GM18907 (cell line): ENCODE results near the gene TIGD3.

Experiments
- ATAC-seq: cut with Tn5 transposase; IDR thresholded peaks from one replicate; pipeline ENCODE4 v1.9.1; 2021; ENCODE audit warnings: mild to moderate bottlenecking, moderate library complexity; ENCODE audit not compliant: unreplicated experiment

TIGD3 gene, protein sequence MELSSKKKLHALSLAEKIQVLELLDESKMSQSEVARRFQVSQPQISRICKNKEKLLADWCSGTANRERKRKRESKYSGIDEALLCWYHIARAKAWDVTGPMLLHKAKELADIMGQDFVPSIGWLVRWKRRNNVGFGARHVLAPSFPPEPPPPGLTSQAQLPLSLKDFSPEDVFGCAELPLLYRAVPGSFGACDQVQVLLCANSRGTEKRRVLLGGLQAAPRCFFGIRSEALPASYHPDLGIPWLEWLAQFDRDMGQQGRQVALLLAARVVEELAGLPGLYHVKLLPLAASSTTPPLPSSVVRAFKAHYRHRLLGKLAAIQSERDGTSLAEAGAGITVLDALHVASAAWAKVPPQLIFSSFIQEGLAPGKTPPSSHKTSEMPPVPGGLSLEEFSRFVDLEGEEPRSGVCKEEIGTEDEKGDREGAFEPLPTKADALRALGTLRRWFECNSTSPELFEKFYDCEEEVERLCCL

DNA sequence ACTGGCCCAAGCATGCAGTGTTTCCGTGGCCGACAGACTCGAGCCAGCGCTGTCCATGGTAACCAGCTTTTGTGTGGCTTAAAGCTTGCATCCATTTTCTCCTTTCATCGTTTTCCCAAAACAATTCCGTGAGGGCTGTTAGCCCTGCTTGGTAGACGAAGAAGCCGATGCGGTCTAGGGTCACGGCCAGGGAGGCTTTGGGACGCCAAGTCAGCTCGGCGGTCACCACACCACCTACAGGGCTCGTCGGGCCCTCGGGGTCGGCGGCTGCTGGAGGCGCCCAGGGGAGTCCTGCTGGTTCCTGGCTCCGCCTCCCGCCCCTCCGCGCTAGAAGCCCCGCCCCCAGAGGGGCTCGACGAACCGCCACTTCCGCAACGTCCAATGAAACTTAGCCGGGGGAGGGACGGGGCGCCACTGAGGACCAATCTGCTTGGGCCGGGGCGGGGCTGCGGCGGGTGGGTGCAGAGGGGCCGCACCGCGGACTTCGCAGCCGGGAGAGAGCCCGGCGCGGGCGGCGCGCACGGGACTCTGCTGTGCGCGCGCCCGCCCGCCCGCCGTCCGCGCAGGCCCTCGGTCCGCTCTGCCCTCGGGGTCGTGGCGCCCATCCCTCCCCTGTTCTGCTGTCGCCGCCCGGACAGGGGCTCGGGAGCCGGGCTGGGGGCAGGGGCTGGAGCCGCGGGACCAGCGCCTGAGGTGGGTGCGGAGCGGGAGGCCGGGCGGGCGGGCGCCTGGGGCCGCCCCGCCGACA is at the start of gene TIGD3:
Gene TIGD3 (plus strand): TSS at position 487 of the 748 bp plus-strand sequence. CDS start 1,058 bp downstream, outside the sequence.
- ATAC-seq, result peak; percentile 75

DNA sequence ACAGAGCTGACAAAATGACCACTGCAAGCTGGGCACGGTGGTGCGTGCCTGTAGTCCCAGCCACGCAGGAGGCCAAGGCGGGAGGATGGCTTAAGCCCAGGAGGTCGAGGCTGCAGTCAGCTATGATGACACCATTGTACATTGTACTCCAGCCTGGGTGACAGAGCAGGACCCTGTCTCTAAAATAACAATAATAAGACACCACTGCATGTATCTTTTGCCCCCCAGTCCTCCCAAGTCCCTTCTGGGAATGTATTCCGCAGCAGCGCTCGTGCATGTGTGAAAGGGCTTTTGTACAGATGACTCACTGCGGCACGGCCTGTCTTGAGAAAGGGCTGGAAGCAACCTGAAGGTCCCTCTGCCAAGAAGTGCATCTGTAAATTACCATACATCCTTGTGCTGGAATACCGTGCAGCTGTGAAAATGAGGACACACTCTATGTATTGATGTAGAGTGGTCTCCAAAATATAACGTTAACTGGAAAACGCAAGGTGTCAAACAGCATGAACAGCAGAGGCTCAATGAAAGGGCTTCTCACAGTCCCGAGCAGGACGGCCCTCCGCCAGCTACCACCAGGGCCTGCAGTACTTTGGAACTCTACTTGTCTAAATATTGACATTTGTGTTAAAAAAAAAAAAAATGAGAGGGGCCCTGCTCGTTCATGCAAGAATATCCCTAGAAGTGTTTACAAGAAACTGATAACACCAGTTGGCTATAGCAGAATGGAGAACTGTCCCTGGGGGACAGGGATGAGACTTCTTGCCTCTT is 48.9 kb upstream of the TIGD3 start:
- no peak for ATAC-seq

DNA sequence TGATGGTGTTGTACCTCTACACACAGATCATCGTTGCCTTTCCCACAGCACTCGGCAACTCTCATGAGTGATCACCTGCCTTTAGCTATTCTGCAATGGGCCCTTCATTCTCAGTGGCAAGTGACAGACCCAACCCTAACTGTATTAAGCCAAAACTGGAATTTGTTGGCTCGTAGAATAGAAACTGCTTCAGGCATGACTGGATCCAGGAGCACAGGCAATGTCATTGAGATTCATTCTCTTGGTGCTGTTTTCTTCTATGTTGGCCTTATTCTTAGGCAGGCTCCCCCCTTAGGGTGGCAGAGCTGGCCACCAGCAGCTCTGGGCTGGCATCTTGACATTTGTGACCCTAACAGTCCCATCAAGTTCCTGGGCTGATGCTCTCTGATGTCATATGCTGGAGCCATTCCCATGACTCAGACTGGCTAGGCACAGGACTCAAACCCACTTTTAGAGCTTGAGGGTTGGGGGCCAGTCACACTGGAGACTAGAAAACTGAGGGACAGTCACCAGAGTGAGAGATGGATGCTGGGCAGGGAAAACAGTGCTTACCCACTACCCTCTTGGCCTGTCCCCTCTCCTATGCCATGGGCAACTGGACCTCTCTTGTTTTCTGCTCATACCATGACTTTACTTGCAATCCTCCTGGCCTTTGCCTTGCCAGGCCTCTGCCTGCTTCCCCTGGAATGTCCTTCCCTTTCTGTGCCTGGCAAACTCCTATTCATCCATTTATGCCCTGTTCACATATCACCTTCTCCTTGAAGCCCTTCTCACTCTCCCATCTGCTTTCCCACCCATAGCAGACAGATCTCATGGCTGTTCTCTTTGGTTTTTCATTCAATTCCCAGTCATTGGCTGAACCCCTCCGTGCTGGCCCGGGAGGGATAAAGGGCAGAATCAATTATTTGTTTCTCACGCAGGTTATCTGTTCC is 47.0 kb upstream of the TIGD3 start:
- ATAC-seq, result no peak

DNA sequence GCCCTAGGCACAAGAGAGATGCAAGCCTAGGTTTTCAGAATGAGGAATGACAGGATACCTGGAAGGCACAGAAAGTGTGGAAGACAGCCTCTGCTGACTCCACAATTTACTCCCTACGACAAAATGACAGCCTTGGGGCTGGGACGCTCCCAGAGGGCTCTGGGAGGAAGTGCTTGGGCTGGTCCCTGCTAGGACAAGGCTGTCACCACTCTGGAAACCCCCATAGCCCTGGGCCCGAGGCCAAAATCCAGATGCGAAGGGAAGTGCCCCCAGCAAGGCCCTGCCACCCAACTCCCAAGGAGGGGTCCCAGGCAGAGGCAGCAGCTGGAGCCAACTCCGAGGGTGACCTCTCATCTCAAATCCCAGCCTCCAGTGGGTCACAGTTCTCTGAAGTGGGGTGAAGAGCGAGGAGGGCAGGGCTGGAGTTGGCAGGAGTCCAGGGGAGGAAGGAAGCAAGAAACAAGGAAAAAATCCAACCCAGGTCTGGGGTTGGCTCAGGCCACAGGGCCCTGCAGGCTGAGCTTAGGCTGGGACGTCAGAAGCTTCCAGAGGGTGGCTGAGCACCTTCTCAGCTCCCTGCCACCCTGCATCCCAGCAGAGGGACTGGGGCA is 46.2 kb upstream of the TIGD3 start:
- no peak for ATAC-seq

DNA sequence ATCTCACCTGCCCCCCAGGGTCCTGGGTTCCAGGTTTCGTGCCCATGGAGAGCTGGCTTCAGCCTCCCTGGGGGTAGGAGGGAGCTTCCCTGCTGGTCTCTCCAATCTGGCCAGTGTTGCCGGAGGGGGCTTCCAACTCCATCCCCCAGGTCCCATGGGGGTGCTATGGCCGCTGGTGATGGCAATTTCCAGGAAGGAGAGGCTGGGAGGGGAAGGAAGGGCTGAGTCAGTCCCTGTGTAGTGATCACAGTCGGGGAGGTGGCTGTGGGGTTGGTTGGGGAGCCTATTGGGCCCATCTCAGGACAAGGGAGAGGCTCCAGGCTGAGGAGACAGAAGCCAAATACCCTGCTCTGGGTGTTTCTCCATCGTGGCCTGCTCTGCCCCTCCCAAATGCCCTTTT is 45.5 kb upstream of the TIGD3 start:
- no peak for ATAC-seq

DNA sequence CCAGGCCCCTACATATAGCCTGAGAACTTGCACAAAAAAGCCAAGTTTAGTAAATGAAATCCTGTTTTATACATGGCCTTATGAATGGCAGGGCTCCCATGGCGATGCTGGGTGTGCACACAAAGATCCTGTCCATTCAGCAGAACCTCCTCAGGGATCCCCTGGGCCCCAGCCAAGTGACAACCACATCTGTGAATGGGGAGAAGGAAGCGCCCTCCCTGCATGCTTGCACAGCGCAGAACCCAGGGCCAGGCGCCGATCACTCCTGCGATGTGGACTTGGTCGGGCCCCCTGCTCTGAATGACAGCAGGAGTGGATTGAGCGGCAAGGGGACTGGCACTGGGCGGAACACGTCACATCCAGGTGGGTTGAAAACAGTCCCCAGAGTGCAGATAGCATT is 44.3 kb upstream of the TIGD3 start:
- ATAC-seq, result no peak

DNA sequence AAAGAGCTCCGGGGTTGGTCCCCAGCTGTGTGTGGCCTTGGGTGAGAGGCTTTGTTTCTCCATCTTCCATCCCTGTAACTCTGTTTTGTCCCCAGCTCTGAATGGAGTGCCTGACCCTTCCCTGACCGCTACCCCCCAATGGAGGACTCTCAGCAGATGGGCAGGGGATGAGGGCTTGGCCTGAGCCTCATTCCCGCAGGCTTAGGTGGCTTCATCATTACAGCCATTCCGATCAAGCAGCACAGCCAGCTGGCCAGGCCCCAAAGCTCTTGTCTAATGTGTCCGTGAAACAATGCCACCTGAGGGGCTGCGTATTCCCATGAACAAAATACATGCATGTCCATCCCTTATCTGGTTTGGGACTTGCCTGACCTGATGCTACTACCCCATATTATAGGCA is 43.8 kb upstream of the TIGD3 start:
- ATAC-seq, result no peak

DNA sequence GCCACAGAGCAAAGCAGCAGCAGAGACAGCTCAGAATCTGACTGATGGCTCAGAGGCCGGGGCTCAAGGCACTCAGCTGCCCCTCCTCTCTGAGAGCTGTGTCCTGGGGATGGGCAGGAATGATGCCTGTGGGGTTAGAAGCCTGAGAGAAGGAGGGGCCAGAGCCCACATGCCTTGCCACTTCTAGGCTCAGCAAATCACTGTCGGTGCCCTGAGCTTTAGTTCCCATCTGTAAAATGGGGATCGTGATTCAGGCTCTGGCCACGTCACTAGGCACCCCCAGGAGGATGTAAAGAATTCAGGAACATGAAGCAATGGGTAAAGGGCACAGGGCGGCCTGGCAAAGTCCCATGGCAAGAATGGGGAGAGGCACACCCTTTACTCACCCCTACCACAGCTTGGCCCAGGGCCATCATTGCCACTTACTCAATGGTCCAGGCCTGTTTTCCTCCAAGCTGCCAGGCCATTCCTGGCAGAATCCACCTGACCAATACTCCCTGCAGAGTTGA is 43.3 kb upstream of the TIGD3 start:
- no peak for ATAC-seq

DNA sequence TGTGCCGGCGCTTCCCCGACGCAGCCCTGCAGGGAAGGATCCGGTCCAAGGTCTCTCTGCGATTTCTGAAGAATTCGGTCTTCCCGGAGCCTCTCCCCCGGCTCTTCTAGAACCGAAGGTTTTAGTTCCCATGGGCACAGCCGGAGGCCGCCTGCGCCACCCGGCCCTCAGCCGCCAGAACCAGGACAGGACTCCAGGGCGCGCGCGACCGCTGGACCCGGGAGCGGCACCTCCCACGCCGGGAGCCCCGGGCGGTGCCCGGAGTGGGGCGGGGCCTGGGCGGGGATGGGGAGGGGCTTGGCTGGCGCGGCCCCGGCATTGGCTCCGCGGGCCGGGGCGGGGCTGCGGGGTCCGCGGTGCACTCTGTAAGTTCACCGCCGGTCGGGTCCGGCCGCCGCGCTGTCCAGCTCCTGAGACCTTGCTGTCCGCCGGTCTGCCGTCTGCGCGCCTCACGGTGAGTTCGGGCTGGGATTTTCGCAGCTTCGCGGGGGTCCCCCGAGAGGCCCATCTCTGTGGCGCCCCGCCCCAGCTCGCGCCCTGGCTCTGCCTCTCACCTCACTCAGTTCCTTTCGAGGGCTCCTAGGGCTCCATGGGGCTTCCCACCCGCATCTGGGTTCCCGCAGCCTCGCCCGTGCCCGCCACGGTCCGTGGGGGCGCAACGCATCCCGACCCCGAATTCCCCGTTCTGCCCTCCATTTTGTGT is 39.9 kb upstream of the TIGD3 start, which contains the start of gene CDC42EP2:
Gene CDC42EP2 (plus strand): TSS at position 366 of the 703 bp plus-strand sequence. CDS start 6,033 bp downstream, outside the sequence.
- peak; percentile 75 for ATAC-seq

DNA sequence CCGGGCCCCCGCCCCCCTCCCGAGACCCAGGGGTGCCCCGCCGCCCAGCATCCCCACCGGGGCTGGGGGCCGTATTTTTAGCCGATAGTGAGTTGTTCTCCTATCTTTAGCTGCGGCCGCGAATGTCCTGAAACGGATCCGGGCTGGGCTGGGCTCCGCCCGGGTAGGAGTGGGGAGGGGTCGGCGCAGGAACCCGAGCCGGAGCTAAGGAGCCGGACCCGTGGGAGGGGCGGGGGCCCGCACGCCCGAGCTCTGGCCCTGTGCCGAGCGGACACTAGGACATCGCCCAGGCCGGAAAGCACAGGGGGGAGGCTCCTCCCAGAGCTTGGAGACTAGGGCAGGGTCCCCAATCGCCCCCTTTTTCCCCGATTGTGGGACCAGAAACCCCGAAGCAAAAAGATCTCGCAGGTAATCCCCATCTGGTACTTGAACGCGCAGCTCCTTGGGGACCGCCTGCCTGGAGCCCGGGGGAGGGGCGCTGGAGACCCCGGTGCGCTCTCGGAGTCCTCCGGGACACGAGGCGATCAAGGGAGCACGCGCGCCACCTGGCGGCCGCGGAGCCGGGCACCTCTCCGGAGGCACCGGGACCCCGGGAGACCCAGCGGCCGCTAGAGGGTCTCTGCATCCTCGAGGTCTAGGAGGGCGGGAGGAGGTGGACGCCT is 39.2 kb upstream of the TIGD3 start:
- ATAC-seq, result peak; percentile 55

DNA sequence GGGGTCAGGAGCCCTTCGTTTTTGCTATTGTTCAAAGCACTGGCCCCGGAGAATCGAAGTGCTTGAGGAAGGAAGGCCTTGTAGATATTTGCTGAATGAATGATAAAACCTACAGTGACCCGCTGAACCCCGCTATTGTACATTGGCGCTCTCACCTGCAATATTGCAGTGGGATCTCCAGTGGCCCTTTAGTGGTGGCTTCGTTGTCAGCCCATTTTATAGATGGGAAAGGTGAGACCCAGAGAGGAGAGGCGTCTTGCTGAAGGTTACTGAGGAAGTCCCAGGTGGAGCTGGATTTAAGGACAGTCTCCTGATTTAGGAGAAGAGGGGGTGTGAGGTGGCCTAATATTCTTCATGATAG is 38.7 kb upstream of the TIGD3 start:
- ATAC-seq, result no peak

DNA sequence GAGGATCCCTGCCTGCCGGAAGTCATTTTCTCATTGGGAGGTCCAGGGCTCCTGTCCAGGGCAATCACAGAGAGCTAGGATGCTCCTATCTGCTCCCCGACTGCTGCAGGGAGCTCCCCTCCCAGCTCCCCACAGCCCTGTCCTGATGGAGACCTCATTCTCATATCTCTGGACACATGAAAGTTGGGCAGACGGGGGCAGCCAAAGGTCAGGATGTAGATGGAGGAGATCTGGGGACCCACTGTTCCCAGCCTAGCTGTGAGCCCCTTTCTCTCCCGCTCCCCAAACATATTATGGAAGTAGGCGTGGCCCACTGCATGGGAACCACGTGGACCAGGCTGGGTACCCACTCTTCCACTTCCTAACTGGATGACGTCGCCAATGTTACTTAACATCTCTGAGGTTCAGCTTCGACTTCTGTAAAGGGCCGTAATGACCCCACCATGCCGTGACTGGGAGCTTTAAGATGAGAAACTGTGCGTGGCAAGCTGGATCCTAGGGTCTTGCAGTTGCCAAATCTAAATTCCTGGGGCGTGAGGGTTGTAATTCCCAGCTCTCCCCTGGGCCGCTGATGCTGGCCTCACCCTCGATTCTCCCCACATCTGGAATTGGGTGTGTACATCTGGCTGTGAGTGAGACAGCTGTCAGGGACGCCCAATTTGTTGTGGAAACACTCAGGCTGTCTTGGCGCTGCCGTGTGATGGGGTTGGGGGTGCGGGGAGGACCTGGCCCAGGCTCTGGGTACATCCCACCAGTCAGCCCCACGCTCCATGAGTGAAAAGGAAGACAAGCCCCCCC is 38.1 kb upstream of the TIGD3 start:
- ATAC-seq, result no peak

DNA sequence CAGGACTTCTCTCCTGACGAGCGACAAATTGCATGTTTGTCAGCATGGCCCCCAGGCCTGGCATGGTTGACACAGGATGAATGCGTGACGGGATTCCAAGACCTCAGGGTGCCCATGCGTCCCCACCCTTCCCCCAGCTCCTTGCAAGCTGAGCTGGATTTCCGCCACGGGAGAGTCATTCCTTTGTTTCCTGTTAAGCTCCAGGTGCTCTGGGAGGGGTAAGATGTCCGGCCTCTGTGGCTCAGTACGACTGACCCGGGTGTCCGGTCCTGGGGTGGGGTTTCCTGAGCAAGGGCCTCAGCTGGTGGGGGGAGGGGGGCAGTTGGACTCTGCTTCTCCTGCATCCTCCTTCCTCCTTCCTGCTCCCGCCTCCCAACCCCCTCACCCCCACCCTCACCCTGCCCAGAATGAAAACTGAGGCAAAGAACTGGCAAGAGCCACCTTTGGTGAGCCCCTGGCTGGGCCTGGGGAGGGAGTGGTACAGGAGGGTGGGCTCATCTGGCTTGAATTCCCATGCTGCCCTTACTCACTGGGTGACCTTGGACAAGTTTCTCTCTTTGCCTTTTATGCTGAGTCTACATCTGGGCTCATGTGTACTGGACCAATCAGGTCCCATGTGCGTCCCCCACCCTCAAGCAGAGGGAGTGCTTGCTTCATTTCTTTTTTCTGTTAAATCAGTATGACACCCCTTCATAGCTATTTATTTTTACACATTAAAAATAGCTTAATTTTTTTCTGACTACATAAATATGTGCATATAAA is 37.3 kb upstream of the TIGD3 start:
- no peak for ATAC-seq

DNA sequence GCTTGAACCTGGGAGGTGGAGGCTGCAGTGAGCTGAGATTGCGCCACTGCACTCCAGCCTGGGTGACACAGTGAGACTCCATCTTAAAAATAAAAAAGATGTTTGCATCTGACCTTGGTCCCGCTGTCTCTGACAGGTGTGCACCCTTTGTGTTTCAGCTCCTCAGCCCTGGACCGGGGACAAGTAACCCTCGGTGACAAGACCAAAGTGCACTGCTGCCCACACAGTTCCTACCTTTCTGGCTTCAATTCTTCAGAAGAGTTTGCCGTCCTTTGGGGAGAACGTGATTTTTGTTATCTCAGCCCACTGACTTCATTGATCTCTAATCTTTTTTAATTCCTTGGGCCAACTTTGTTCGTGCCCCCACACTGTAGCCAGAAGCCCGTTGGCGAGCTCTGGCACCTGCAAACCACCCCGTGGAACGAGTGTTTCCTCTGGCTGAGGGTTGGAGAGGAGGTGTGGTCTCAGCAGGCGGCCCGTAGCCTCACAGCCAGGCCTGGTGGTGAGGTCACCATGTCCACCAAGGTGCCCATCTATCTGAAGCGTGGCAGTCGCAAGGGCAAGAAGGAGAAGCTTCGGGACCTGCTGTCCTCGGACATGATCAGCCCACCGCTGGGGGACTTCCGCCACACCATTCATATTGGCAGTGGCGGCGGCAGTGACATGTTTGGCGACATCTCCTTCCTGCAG is 34.0 kb upstream of the TIGD3 start:
- ATAC-seq, result no peak

DNA sequence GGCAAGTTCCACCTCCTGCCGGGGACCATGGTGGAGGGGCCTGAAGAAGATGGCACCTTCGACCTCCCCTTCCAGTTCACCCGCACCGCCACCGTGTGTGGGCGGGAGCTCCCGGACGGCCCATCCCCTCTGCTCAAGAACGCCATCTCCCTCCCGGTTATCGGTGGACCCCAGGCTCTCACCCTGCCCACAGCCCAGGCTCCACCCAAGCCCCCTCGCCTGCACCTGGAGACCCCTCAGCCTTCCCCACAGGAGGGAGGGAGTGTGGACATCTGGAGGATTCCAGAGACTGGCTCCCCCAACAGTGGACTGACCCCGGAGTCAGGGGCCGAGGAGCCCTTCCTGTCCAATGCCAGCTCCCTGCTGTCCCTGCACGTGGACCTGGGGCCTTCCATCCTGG is 33.5 kb upstream of the TIGD3 start:
- no peak for ATAC-seq

DNA sequence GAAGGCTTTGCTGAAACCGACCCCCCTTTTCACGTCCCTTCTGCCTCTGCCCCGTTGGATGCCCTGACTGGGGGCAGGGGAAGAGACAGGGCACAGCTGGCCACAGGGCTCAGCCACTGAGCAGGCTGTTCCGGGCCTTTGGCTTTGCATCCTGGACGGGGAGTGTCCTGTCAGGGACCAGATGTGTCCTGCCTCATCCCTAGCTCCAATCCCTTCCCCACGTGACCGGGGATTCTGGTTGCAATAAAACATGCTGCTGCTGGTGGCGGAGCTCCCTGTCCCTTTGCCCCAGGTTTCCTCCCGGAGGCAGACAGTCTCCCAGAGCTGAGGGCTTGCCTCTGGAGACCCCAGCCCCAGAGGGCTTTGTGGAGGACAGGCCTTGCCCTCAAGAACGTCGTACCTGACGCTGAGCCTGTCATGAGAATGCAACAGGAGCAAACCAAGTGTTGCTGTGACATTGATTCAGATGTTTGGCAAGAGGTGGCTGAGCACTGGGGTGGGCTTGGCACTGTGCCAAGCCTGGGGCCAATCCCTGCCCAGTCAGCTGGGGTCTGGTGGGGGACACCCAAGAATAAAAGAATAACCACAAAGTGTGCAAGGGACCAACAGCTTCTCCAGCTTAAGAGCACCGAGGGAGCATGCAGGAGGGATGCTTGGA is 32.6 kb upstream of the TIGD3 start:
- no peak for ATAC-seq
